Natural killer cell (primary cell): ENCODE results near the gene FNDC10. TPM values are rescaled to one million over a fixed set of nuclear protein-coding genes. Genes with fewer than 3 reads are reported as not detected.
A peak's percentile ranks its signal among the peaks of the same experiment; 100 is the strongest.

ENCODE experiments used
- ATAC-seq, 3 donors: fragments of 150-1000 bp in 2 of 3; fragments of 200-7000 bp in 1 of 3; cut with Tn5 transposase; 1 replicate in 1 of 3; 2 replicates in 2 of 3; pipeline ENCODE4 v1.10.0; 2021; ENCODE audit warnings: mild to moderate bottlenecking in 2 of 3, moderate library complexity in 2 of 3
- DNase-seq, 2 donors: peaks; one replicate each; pipeline versions ENCODE4 v3.0.0 to v3.0.0-alpha.2; 2013 to 2021; ENCODE audit warnings: mixed read lengths in 1 of 2
- H3K27ac ChIP-seq: one replicate; pipeline ENCODE4 v1.5.1; 2013; ENCODE audit warnings: mild to moderate bottlenecking, low read length
- H3K27me3 ChIP-seq: one replicate; pipeline ENCODE4 v1.6.1; 2013; ENCODE audit warnings: low read length; ENCODE audit not compliant: control insufficient read depth, insufficient read depth
- H3K36me3 ChIP-seq: one replicate; pipeline ENCODE4 v1.6.1; 2013; ENCODE audit warnings: low read length; ENCODE audit not compliant: control insufficient read depth, insufficient read depth
- H3K4me1 ChIP-seq: one replicate; pipeline ENCODE4 v1.6.1; 2013; ENCODE audit warnings: low read length; ENCODE audit not compliant: control insufficient read depth, insufficient read depth
- H3K4me3 ChIP-seq: one replicate; pipeline ENCODE4 v1.5.1; 2013; ENCODE audit warnings: low read length
- H3K9me3 ChIP-seq: one replicate; pipeline ENCODE4 v1.6.1; 2013; ENCODE audit warnings: low read length; ENCODE audit not compliant: control insufficient read depth, insufficient read depth
- H3K27ac Mint-ChIP-seq, 2 donors: one replicate each; pipeline ENCODE4 v1.8.0; 2022; ENCODE audit warnings: mild to moderate bottlenecking in 2 of 2, mixed read lengths in 2 of 2, moderate library complexity in 1 of 2
- H3K27me3 Mint-ChIP-seq, 2 donors: one replicate each; pipeline ENCODE4 v1.8.0; 2022; ENCODE audit warnings: low read depth in 2 of 2, mixed read lengths in 2 of 2
- H3K36me3 Mint-ChIP-seq: one replicate; pipeline ENCODE4 v1.8.0; 2022; ENCODE audit warnings: mixed read lengths
- H3K4me1 Mint-ChIP-seq, 2 donors: one replicate each; pipeline ENCODE4 v1.8.0; 2022; ENCODE audit warnings: mixed read lengths in 2 of 2
- H3K4me3 Mint-ChIP-seq: one replicate; pipeline ENCODE4 v1.8.0; 2022; ENCODE audit warnings: mild to moderate bottlenecking, moderate library complexity, mixed read lengths
- H3K9me3 Mint-ChIP-seq, 2 donors: one replicate each; pipeline ENCODE4 v1.8.0; 2022; ENCODE audit warnings: mixed read lengths in 2 of 2
- WGBS: methylation state at CpG from one replicate; pipeline ENCODE4 v1.1.7; 2013; ENCODE audit warnings: missing lambda C conversion rate; ENCODE audit not compliant: insufficient coverage; 5-methylcytosine and 5-hydroxymethylcytosine counted together
- intact Hi-C: fragments of 100-400 bp; cut with micrococcal nuclease; formaldehyde crosslinking; loops from one replicate; pipeline ENCODE4 v1.14.2; 2022
- total RNA-seq, 4 donors: library from RNA; stranded (reverse); fragments of 120-200 nt in 1 of 4; gene quantifications; one replicate each; pipeline versions ENCODE4 v1.2.3 to v1.2.4, GENCODE V29; 2013 to 2022
- TF ChIP-seq, protein P1 (sequence below): fragments of 200-600 bp; IDR thresholded peaks from one replicate; pipeline ENCODE4 v1.8.0; 2022; ENCODE audit warnings: antibody characterized with exemption

Gene FNDC10
- total RNA-seq, 3 donors from 2014 or later (not counting 1 experiment from before 2014, with no cell fraction given) = 2.8 to 3.2 (median 3.0) TPM

- no peaks in the 10 kb centered on the region for H3K36me3 ChIP-seq
- H3K4me3 Mint-ChIP-seq = no peak overlapping the region
- 81% methylated on average over 35 of the region's 35 CpGs for WGBS
- H3K27me3 ChIP-seq = no peaks in the 10 kb centered on the region
- H3K4me1 Mint-ChIP-seq = peaks cover 4 to 12% of the 10 kb centered on the region in 2 donors
- no peaks in the 10 kb centered on the region for H3K9me3 ChIP-seq
- H3K27me3 Mint-ChIP-seq = no peaks in the 10 kb centered on the region
- no peak overlapping the region for H3K4me3 ChIP-seq
- TF ChIP-seq, protein P1, sequence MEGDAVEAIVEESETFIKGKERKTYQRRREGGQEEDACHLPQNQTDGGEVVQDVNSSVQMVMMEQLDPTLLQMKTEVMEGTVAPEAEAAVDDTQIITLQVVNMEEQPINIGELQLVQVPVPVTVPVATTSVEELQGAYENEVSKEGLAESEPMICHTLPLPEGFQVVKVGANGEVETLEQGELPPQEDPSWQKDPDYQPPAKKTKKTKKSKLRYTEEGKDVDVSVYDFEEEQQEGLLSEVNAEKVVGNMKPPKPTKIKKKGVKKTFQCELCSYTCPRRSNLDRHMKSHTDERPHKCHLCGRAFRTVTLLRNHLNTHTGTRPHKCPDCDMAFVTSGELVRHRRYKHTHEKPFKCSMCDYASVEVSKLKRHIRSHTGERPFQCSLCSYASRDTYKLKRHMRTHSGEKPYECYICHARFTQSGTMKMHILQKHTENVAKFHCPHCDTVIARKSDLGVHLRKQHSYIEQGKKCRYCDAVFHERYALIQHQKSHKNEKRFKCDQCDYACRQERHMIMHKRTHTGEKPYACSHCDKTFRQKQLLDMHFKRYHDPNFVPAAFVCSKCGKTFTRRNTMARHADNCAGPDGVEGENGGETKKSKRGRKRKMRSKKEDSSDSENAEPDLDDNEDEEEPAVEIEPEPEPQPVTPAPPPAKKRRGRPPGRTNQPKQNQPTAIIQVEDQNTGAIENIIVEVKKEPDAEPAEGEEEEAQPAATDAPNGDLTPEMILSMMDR = no peak
- intact Hi-C loops = no loop called here
- H3K4me1 ChIP-seq = peaks cover 6% of the 10 kb centered on the region
- H3K9me3 Mint-ChIP-seq = no peaks in the 10 kb centered on the region
- DNase-seq (no peak), ATAC-seq (peak in 1 of 3 donors; percentile 36)
- peak overlapping the region; percentile 36 to 58 for H3K27ac Mint-ChIP-seq
- H3K27ac ChIP-seq = no peak overlapping the region
- H3K36me3 Mint-ChIP-seq = no peaks in the 10 kb centered on the region
These were observed 46.0 kb downstream of the FNDC10 start for GRCh38 chr1:1553821-1554494.

- DNase-seq (no peak), ATAC-seq (no peak)
- Histone ChIP-seq H3K4me1 (peaks cover 6% of the 10 kb centered on the region), H3K9me3 (no peaks in the 10 kb centered on the region), H3K27ac (no peak overlapping the region), H3K4me3 (no peak overlapping the region), H3K36me3 (no peaks in the 10 kb centered on the region), H3K27me3 (no peaks in the 10 kb centered on the region)
- no peaks in the 10 kb centered on the region for H3K9me3 Mint-ChIP-seq
- no peaks in the 10 kb centered on the region for H3K27me3 Mint-ChIP-seq
- TF ChIP-seq, protein P1 = no peak
- H3K4me1 Mint-ChIP-seq = peaks cover 0 to 8% of the 10 kb centered on the region in 2 donors
- intact Hi-C loops = no loop called here
- no peak overlapping the region for H3K4me3 Mint-ChIP-seq
- peak overlapping the region in 1 of 2 donors; percentile 24 for H3K27ac Mint-ChIP-seq
- WGBS = 94% methylated on average over 10 of the region's 10 CpGs
- no peaks in the 10 kb centered on the region for H3K36me3 Mint-ChIP-seq
These were observed 47.7 kb downstream of the FNDC10 start for GRCh38 chr1:1552263-1552639.

GRCh38 chr1:1551524-1552262, 48.2 kb downstream of the FNDC10 start:
- Mint-ChIP-seq H3K36me3 (no peaks in the 10 kb centered on the region), H3K27me3 (no peaks in the 10 kb centered on the region), H3K4me1 (peaks cover 0 to 9% of the 10 kb centered on the region in 2 donors), H3K27ac (peak overlapping the region; percentile 24 to 29), H3K9me3 (no peaks in the 10 kb centered on the region), H3K4me3 (no peak overlapping the region)
- Histone ChIP-seq H3K4me3 (no peak overlapping the region), H3K9me3 (no peaks in the 10 kb centered on the region), H3K27me3 (no peaks in the 10 kb centered on the region), H3K36me3 (no peaks in the 10 kb centered on the region), H3K27ac (no peak overlapping the region), H3K4me1 (peaks cover 6% of the 10 kb centered on the region)
- no peak for ATAC-seq
- DNase-seq = no peak
- intact Hi-C loops = no loop called here
- WGBS = 95% methylated on average over 33 of the region's 33 CpGs
- TF ChIP-seq, protein P1 = no peak
